ENCODE measurements around the gene HOMER1.

HOMER1 gene, protein sequence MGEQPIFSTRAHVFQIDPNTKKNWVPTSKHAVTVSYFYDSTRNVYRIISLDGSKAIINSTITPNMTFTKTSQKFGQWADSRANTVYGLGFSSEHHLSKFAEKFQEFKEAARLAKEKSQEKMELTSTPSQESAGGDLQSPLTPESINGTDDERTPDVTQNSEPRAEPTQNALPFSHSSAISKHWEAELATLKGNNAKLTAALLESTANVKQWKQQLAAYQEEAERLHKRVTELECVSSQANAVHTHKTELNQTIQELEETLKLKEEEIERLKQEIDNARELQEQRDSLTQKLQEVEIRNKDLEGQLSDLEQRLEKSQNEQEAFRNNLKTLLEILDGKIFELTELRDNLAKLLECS

DNA sequence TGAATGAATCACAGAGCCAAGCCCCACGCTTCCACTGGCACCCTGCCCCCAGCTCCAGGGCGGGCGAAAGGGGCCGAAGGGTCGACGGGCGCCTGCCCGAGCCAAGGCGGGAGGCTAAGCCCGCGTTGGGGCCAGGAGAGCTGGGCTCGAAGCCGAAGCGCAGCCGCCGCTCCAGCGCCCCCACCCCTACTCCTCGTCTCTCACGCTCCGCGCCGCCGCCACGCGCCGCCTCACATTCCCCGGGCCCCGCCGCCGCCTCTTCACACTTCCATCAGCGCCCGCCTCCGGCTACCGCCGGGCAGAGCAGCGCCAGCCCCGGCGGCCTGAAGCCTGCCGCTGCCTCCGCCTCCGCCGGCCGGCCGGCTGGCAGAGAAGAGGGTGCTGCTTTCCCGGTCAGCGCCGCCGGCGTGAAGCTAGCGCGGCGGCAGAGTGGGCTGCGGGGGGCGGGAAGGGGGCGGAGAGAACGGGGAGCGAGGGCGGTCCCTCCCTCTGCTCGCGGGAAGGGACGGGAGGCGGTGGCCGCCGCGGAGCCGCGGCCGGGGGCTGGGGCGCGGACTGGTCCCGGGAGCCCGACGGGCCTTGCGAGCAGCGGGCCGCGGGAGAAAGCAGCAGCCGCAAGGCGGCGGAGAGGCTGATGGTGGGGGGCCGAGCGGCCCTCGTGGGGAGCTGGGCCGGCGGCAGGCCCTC is at the start of gene HOMER1:
Gene HOMER1 (minus strand): TSS at position 431 of the 687 bp plus-strand sequence. CDS start 1,360 bp downstream, outside the sequence.
- no peak for DNase-seq

DNA sequence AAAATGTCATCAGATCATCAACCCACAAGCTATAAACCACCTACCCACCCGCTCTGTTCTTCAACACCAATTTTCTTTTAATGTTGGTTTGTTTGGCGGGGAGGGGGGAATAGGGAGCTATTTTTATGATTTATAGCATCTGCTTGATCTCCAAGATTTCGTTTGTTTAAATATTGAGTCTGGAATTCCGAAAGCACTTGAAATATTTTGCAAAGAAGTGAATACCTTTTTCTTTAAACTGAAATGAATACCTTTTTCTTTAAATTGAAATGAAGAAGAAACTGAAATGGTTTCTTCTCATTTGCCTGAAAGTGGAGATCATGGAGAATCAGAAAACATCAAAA is 49.3 kb upstream of the HOMER1 start:
- DNase-seq, result no peak

DNA sequence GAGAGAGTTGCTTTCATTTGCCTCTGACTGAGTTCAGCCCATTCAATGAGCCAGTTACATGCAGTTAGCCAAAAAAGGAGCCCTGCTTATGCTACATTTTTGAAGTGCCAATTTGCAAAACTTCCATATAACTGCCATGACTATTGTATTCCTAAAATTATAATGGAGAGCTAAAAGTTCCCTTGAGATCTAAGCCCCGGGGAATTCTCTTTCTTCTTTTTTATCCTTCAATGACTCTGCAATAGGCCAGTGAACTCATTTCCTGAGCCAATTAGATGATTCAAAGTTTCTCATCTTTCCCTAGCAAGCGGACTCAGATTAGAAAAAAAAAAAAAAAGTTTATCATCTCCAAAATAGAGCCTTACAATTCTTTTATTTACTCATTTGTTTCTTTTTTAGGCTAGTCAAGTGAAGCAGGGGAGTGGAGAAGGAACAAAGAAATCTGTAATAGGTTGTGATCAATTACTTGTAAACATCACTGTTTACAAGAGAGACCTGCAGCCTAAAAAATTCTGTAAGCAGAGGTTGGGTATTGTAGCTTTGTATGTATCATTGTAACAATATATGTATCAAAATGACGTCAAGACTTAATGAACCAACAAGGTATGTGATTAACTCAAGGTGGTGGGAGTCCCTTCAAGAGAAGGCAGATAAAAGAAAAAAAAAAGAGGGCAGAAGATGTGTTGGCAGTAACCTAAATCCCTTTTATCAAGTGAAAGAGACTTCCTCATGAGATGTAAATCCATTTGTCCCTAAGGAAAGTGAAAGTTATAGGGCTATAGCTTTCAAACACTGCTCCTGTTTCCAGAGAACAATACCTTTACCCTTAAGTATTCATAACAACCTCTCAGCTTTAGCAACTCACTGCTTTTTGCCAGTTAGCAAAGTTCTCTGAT is 48.7 kb upstream of the HOMER1 start:
- no peak for DNase-seq

DNA sequence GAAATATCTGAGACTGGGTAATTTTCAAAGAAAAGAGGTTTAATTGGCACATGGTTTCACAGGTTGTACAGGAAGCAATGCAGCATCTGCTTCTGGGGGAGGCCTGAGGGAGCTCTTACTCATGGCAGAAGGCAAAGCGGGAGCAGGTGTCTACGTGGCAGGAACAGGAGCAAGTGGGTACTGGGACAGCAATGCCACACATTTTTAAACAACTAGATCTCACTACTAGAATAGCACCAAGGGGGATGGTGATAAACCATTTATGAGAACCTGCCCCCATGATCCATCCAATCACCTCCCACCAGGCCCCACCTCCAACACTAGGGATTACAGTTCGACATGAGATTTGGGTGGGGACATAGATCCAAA is 47.6 kb upstream of the HOMER1 start:
- no peak for DNase-seq

DNA sequence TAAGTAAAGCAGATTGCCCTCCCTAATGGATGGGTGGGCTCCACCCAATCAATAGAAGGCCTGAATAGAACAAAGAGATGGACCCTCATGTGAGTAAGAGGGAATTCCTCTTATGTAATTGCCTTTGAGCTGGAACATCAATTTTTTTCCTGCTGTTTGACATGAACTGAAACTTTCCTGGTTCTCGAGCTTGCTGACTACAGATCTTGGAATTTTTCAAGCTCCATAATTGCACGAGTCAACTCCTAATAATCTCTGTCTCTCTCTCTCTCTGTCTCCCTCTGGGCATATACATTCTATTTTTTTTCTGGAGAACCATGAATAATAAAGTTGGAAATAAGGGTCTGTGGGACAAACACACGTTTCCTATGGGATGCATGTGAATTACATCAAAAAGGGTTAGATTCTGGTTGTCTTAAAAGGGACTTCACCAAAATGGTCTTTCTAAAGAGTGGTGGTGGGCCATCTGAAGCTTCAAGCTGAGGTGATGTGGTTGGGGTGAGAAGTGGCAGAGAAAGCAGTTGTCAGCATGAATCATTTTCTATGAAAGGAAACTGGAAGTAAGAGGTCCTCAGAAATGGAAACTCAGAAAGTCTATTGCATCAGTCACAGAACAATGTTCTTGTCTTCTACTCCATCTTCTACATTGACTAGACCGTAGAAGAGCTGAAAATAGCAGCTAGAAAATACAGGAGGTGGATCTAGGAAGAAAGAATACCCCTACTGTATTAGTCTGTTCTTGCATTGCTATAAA is 47.0 kb upstream of the HOMER1 start:
- DNase-seq, result no peak

DNA sequence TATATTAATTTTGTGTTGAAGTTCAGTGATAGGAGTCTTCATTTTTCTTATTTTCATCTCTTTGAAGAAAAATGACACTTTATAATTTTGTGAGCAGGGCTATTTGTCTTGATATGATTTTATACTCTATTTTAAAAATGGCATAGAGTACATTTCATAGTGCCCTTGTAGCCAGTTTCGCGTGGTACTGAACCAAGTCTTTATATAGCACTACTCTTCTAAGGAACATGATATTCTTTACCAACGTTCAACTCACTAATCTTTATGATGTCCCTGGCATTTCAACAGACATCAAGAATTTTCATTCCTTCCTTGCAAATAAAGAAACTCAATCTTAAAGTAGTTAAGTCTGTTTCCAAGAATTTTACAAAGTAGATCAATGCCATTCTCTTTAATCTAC is 41.5 kb upstream of the HOMER1 start:
- no peak for DNase-seq

DNA sequence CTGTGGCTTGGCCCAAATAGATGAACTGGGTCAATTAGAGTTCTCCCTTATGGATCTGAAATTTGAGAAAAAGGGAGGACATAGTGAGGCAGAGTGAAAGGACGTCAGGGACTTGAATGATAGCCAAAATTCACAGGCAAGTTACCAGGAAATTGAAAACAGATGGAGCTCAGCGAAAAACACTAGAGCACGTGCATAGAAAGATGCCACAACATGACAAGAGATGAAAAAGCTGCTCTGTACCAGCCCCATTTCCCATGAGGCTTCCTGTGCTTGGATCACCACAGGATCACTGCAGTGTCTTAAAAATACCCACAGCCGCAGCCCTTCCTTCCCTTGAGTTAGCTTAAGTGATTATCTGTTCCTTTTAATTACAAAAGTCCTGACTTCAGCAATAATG is 39.0 kb upstream of the HOMER1 start:
- DNase-seq, result no peak

DNA sequence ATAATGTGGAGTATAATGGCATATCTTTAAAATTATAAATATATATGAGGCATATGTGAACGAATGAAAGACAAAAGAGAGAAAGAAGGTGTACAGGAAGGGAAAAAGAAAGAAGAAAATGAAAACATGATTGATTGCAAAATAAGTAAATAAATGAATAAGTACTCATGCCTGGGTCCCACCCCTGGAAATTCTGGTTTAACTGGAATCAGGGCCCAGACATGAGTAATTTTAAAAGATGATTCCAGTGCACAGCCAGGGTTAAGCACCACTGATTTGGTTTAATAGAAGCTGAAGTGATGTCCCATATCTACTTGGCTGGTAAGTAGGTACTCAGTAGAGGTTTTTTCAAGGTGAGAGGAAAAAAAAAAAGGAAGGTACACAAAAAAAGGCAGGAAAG is 34.0 kb upstream of the HOMER1 start:
- no peak for DNase-seq

DNA sequence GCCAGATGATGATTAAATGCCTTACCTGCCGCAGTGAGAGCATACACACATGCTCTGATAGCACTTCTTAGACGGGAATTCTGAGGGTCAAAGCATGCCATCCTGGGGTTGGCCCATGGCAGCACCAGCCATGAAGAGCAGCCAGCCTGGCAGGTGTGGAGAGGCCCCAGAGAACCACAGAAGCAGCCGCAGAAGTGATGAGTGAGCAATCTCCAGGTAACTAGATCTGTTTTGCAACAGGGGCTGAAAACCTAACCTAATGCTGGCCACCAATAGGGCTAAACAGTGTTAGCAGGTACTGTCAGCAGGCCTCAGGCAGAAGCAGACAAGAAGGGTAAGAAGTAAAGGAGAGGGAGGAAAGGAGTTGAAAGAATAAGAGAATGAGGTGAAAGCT is 33.5 kb upstream of the HOMER1 start:
- no peak for DNase-seq

DNA sequence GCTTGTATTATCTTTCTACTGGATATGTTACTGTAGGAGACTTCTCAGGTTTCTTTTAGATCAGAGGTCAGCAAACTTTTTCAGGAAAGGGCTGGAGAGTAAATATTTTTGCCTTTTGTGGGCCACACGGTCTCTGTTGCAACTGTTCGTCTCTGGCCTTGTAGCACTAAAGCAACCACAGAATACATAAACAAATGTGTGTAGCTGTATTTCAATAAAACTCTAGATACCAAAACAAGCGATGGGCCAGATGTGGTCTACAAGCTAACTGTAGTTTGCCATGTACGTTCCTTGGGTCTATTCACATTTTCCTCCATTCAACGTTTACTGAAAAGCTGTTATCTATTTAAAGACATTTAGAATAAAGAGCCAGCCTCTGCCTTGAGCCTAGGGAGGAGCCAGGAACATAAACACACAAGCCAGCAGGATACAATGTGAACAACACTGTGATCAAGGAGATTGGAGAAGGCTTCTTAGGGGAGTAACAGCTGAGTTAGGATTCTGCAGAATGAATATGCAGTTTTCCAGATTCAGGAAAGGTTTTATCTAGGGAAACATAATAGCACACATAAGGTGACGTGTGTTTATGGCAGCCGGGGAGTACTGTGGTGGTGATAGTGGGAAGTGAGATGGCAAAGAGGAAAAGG is 33.0 kb upstream of the HOMER1 start:
- DNase-seq, result no peak

DNA sequence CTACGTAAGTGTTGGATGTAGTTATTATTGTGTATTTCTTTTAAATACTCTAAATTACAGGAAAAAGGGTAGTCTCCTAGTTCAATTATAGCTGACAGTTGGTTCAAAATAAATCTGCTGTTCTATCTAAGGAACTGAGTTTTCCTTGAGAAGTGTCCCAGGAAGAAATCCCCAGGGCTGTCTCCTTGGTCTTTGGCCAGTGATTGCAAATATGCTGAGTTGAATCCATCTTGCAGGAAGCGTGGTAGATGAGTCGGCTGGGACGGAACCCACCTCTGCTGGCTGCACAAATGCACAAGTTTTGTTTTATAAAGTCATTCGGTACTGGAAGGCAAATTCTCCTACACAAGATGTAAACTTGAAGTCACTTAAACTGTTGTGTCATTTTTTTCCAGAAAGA is 30.2 kb upstream of the HOMER1 start:
- no peak for DNase-seq

DNA sequence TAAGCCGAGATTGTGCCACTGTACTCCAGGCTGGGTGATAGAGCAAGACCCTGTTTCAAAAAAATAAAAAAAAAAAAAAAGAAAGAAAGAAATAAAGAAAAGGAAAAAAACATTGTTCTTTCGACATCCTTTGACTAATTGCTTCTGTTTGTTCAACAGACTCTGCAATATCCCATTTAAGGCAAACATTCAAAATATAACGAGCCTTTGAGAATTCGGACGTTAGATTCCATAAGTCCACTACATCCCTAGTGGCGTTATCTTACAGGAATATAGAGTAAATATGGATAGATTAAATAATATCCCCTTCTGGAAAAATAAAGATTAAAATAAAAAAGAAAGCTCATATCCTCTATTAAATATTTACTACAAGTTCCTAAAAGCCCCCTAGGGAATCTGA is 27.0 kb upstream of the HOMER1 start:
- DNase-seq, result no peak

DNA sequence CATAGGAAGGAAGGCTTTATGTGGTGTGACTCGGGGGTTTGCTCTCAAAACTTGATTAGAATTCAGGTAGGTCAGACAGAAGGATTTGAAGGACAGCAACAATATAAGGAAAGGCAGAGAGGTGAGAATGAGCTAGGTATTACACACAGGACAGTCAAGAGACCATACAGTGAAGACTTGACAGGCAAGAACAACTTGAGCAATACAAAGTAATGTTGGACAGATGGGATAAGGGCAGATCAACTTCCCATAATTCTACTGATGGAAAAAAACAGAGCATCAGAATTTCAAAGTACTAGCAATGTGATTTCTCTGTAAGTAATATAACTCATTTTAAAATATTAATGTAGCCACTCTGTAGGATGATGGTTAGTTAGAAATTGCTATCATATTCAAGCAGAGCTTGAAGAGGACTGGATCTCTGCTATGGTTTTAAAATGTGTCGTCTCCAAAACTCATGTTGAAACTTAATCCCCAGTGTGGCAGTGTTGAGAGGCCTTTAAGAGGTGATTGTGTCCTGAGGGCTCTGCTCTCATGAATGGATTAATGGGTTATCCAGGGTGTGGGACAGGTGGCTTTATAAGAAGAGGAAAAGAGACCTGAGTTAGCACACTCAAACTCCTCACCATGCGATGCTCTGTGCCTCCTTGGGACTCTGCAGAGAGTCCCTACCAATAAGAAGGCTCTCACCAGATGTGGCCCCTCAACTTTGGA is 22.4 kb upstream of the HOMER1 start:
- no peak for DNase-seq

DNA sequence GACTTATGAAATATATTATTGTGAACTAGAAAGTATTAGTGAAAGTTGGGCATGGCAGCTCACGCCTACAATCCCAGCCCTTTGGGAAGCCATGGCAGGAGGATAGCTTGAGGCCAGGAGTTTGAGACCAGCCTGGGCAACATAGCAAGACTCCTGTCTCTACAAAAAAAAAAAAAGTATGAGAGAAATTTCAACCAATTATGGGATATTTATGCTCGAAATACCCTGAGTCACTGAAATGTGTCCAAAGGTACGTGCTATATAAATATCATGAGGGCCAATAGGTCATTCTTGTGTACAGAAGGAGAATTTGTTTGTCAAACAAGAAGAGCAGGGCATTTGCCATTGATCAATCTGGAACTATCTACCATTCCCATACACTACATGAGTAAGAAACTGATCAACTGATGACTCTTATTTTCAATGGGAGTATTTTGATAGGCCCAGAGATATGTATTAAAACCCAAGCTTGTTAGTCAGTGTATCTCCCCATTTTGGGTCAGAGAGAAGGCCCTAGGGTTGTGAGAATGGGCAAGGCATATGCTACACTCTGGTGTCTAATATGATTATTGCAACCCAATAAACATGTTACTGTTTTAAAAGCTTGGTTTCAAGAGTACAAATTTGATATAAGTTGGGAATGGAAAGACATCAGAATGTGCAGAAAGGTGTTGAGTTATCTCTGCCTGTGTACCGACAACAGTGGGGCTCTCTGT is 21.7 kb upstream of the HOMER1 start:
- DNase-seq, result no peak

DNA sequence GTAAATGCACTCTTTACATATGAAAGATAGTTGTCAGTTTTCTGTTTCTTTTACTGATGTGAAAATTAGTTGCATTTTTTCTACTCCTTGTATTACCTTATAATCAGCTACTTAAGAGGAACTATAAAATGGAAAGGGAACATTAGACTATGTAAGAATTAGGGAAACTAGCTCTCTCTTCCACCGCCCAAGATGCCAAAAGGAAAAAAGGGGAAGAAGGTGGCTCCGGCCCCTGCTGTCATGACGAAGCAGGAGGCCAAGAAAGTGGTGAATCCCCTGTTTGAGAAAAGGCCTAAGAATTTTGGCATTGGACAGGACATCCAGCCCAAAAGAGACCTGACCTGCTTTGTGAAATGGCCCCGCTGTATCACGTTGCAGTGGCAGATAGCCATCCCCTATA is 15.2 kb upstream of the HOMER1 start:
- no peak for DNase-seq

DNA sequence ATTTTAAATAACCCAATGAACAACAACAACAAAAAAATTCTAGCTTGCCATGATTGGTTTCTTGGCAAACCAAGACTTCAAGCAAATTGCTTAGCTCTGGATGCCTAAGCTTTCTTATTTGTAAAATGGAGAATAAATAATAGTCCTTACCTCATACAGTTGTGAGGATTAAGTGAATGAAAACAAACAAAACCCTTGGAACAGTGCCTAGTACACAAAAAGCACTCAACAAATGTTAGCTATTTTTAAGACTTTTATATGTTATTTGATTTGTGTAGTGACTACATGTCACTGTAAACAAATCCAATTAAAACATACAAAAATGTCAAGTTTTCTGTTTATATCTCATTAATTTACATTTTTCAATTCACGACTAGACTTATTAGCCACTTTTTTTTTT is 13.5 kb upstream of the HOMER1 start:
- DNase-seq, result no peak

DNA sequence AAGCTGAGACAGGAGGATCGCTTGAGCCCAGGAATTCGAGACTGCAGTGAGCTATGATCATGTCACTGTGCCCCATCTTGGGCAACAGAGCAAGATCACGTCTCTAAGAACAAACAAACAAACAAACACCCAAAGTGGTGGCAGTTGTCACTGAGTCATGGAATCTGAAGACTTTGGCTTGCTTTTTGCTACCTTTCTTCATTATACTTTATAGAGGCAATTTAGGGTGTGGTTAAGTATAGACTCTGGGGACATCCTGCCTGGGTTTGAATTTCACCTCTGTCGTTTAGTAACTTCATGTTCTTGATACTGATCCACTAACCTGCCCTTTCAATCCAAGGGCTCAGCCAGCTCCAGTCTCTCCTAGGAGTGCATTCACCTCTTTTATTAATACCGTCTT is 13.0 kb upstream of the HOMER1 start:
- no peak for DNase-seq

DNA sequence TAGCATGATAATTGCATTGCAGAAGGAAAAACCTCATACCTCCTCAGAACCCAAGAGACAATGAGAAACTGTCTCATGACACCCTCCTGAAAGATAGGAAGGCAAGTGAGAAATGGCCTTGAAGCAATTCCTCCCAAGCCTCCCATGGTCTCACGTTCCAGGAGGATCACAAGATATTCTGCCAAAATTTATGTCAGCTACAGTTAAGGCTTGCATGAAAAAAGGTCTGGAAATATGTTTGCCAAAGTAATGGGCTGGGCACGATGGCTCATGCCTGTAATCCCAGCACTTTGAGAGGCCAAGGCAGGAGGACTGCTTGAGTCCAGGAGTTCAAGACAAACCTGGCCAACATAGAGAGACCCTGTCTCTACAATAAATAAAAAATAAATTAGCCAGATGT is 12.6 kb upstream of the HOMER1 start:
- DNase-seq, result no peak

DNA sequence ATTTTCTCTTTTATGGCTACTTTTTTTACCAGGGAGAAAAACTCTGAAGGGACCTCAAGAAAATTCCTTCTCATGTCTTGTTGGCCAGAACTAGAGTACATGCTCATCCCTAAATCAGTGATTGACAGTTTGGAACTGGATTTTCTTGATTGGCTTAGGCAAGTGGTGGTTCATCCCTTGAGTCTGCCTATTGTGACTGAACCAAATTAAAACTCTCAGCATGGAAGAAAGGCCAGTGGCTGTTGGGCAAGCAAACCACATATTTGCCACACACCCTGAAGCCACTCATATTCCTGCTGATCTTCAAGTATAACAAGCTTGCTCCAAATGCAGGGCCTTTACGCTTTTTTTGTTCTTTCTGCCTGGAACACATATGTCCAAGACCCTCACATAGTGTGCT is 7.2 kb upstream of the HOMER1 start:
- no peak for DNase-seq

DNA sequence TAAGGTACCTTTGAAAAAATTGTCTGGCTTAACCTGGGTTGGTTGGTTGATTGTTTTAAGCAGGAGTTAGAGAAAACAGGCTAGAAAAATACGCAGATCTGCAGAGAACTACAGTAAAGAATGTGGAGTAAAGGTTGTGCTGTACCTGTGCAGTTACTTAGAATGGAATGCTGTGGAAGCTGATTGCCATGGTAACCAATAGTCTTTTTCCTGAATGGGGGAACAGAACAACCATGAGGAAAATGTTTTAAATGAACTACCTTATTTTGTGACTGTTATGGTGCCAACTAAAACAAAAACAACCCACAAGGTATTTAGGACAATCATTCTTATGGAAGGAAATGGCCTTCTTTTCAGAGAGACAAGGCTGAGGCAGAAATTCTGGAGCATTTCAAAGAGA is 4.8 kb upstream of the HOMER1 start:
- DNase-seq, result no peak

DNA sequence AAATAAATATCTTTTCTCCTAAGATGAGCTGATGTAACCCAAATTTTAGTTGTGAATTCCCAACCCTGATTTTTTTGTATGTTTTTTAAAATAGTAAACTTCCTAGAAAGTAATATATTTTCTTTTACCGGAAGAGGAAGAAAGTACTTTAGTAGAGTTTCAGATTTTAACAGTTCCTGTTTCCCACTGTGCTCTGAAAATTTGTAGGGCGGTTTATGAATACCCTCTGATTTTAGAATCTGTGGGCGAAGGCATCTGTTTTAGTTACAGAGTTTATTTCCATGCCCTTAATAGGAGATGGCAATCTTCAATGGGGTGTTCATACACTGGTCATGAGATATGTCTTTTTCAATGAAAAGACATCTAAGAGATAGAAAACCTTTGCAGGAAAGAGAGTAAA is 3.7 kb upstream of the HOMER1 start:
- DNase-seq, result no peak
